CD4-positive, CD25-positive, alpha-beta regulatory T cell (primary cell): ENCODE measurements around the gene MORN5. TPM values are rescaled to one million over a fixed set of nuclear protein-coding genes. Genes with fewer than 3 reads are reported as not detected.
A peak's percentile ranks its signal among the peaks of the same experiment; 100 is the strongest.

Experiments
- ATAC-seq, 2 donors: fragments of 150-1000 bp; cut with Tn5 transposase; one replicate each; pipeline ENCODE4 v1.10.0; 2021; ENCODE audit warnings: low read depth in 2 of 2, moderate number of reproducible peaks in 2 of 2, moderate library complexity in 1 of 2
- DNase-seq, 3 donors: peaks; one replicate each; pipeline versions ENCODE4 v3.0.0 to v3.0.0-alpha.2; 2012 to 2022; ENCODE audit warnings: mixed read lengths in 1 of 3
- H3K27ac ChIP-seq: one replicate; pipeline ENCODE4 v1.7.0; 2013; ENCODE audit warnings: mild to moderate bottlenecking, low read length; ENCODE audit not compliant: insufficient read depth, poor library complexity, severe bottlenecking
- H3K27me3 ChIP-seq: one replicate; pipeline ENCODE4 v1.7.0; 2013; ENCODE audit warnings: low read length; ENCODE audit not compliant: control insufficient read depth, insufficient read depth
- H3K36me3 ChIP-seq: one replicate; pipeline ENCODE4 v1.7.0; 2013; ENCODE audit warnings: mild to moderate bottlenecking, low read length, moderate library complexity; ENCODE audit not compliant: control insufficient read depth, insufficient read depth
- H3K4me1 ChIP-seq: 2 replicates; pipeline ENCODE4 v1.7.0; 2013; ENCODE audit warnings: mild to moderate bottlenecking, low read length; ENCODE audit not compliant: insufficient read depth, control insufficient read depth, poor library complexity, severe bottlenecking
- H3K4me3 ChIP-seq: one replicate; pipeline ENCODE4 v1.7.0; 2013; ENCODE audit warnings: low read depth, mild to moderate bottlenecking, low read length, moderate library complexity
- H3K9me3 ChIP-seq, 2 experiments: 1 replicate in 1 of 2; 2 replicates in 1 of 2; pipeline ENCODE4 v1.7.0; 2013; ENCODE audit warnings: low read length in 2 of 2, mild to moderate bottlenecking in 1 of 2, moderate library complexity in 1 of 2; ENCODE audit not compliant: control insufficient read depth in 2 of 2
- H3K27ac Mint-ChIP-seq, 3 donors: one replicate each; pipeline ENCODE4 v1.8.0; 2020 to 2022; ENCODE audit warnings: mild to moderate bottlenecking in 3 of 3, mixed read lengths in 3 of 3, moderate library complexity in 2 of 3
- H3K27me3 Mint-ChIP-seq: one replicate; pipeline ENCODE4 v1.8.0; 2022; ENCODE audit warnings: mild to moderate bottlenecking, mixed read lengths
- H3K36me3 Mint-ChIP-seq: one replicate; pipeline ENCODE4 v1.8.0; 2020; ENCODE audit warnings: mixed read lengths
- H3K4me1 Mint-ChIP-seq, 4 donors: one replicate each; pipeline ENCODE4 v1.8.0; 2020 to 2022; ENCODE audit warnings: mixed read lengths in 4 of 4, mild to moderate bottlenecking in 1 of 4
- H3K4me3 Mint-ChIP-seq, 4 donors: one replicate each; pipeline ENCODE4 v1.8.0; 2020 to 2022; ENCODE audit warnings: mild to moderate bottlenecking in 4 of 4, mixed read lengths in 4 of 4, moderate library complexity in 3 of 4
- H3K9me3 Mint-ChIP-seq, 7 donors: one replicate each; pipeline ENCODE4 v1.8.0; 2020 to 2022; ENCODE audit warnings: mixed read lengths in 7 of 7, mild to moderate bottlenecking in 3 of 7, moderate library complexity in 2 of 7
- polyA plus RNA-seq, 4 donors: library from polyadenylated mRNA; unstranded; fragments of 300-500 nt; fragmentation: Illumina TruSeq; gene quantifications; one replicate each; pipeline ENCODE4 v1.2.3, GENCODE V29; 2021
- total RNA-seq: library from RNA; stranded (reverse); gene quantifications from one replicate; pipeline ENCODE4 v1.2.3, GENCODE V29; 2022

Gene MORN5
- total and polyA plus RNA-seq, 5 donors from 2014 or later = not detected

- H3K36me3 Mint-ChIP-seq = no peaks in the 10 kb centered on the region
- no peaks in the 10 kb centered on the region for H3K9me3 ChIP-seq
- no peaks in the 10 kb centered on the region for H3K4me1 Mint-ChIP-seq
Observed at GRCh38 chr9:122206118-122207046, 46.7 kb downstream of the MORN5 start.

GRCh38 chr9:122207096-122207495, 47.4 kb downstream of the MORN5 start:
- no peak for DNase-seq
- no peak overlapping the region for H3K27ac Mint-ChIP-seq
- Histone ChIP-seq H3K9me3 (no peaks in the 10 kb centered on the region), H3K4me1 (no peaks in the 10 kb centered on the region), H3K27me3 (peaks cover 8% of the 10 kb centered on the region), H3K27ac (no peak overlapping the region), H3K4me3 (no peak overlapping the region), H3K36me3 (no peaks in the 10 kb centered on the region)
- H3K9me3 Mint-ChIP-seq = peaks cover 0 to 1% (median 0%) of the 10 kb centered on the region in 7 donors
- H3K36me3 Mint-ChIP-seq = no peaks in the 10 kb centered on the region
- ATAC-seq = no peak
- H3K27me3 Mint-ChIP-seq = peaks cover 31% of the 10 kb centered on the region
- no peaks in the 10 kb centered on the region for H3K4me1 Mint-ChIP-seq
- H3K4me3 Mint-ChIP-seq = no peak overlapping the region

More at GRCh38 chr9:122206118-122207046, 46.7 kb downstream of the MORN5 start:
- Histone ChIP-seq H3K27me3 (peaks cover 2% of the 10 kb centered on the region), H3K4me1 (no peaks in the 10 kb centered on the region), H3K4me3 (no peak overlapping the region), H3K27ac (no peak overlapping the region), H3K36me3 (no peaks in the 10 kb centered on the region)
- Mint-ChIP-seq H3K27me3 (peaks cover 24% of the 10 kb centered on the region), H3K9me3 (peaks cover 0 to 1% (median 0%) of the 10 kb centered on the region in 7 donors), H3K4me3 (no peak overlapping the region), H3K27ac (no peak overlapping the region)
- DNase-seq = no peak
- no peak for ATAC-seq

GRCh38 chr9:122209451-122209850, 49.7 kb downstream of the MORN5 start:
- H3K36me3 Mint-ChIP-seq = no peaks in the 10 kb centered on the region
- no peak overlapping the region for H3K27ac ChIP-seq
- peaks cover 49% of the 10 kb centered on the region for H3K27me3 Mint-ChIP-seq
- H3K4me1 ChIP-seq = peaks cover 14% of the 10 kb centered on the region
- no peak overlapping the region for H3K4me3 ChIP-seq
- no peaks in the 10 kb centered on the region for H3K9me3 ChIP-seq
- peaks cover 19% of the 10 kb centered on the region for H3K27me3 ChIP-seq
- H3K4me3 Mint-ChIP-seq = no peak overlapping the region
- H3K4me1 Mint-ChIP-seq = peaks cover 0 to 10% (median 2%) of the 10 kb centered on the region in 4 donors
- H3K27ac Mint-ChIP-seq = no peak overlapping the region
- peaks cover 0 to 6% (median 0%) of the 10 kb centered on the region in 7 donors for H3K9me3 Mint-ChIP-seq
- ATAC-seq (no peak), DNase-seq (no peak)
- H3K36me3 ChIP-seq = no peaks in the 10 kb centered on the region

GRCh38 chr9:122212473-122213004, 52.8 kb downstream of the MORN5 start:
- Histone ChIP-seq H3K9me3 (no peaks in the 10 kb centered on the region), H3K4me3 (no peak overlapping the region), H3K27ac (no peak overlapping the region), H3K36me3 (no peaks in the 10 kb centered on the region), H3K27me3 (peaks cover 34% of the 10 kb centered on the region), H3K4me1 (peaks cover 14% of the 10 kb centered on the region)
- ATAC-seq (no peak), DNase-seq (no peak)
- peaks cover 0 to 11% (median 2%) of the 10 kb centered on the region in 4 donors for H3K4me1 Mint-ChIP-seq
- peak overlapping the region in 2 of 4 donors; percentile 66 to 70 for H3K4me3 Mint-ChIP-seq
- H3K27me3 Mint-ChIP-seq = peaks cover 69% of the 10 kb centered on the region
- no peak overlapping the region for H3K27ac Mint-ChIP-seq
- no peaks in the 10 kb centered on the region for H3K36me3 Mint-ChIP-seq
- peaks cover 0 to 6% (median 0%) of the 10 kb centered on the region in 7 donors for H3K9me3 Mint-ChIP-seq

- H3K4me3 Mint-ChIP-seq = peak overlapping the region in 3 of 4 donors; percentile 8 to 70 (median 66)
- Histone ChIP-seq H3K9me3 (no peaks in the 10 kb centered on the region), H3K4me1 (peaks cover 14% of the 10 kb centered on the region), H3K4me3 (no peak overlapping the region), H3K27me3 (peaks cover 40% of the 10 kb centered on the region), H3K27ac (no peak overlapping the region), H3K36me3 (no peaks in the 10 kb centered on the region)
- peaks cover 0 to 6% (median 0%) of the 10 kb centered on the region in 7 donors for H3K9me3 Mint-ChIP-seq
- DNase-seq (no peak), ATAC-seq (no peak)
- H3K27ac Mint-ChIP-seq = no peak overlapping the region
- peaks cover 2% of the 10 kb centered on the region for H3K36me3 Mint-ChIP-seq
- H3K4me1 Mint-ChIP-seq = peaks cover 0 to 13% (median 2%) of the 10 kb centered on the region in 4 donors
- peaks cover 70% of the 10 kb centered on the region for H3K27me3 Mint-ChIP-seq
Observed at GRCh38 chr9:122213102-122213588, 53.4 kb downstream of the MORN5 start.

GRCh38 chr9:122213589-122214413, 54.1 kb downstream of the MORN5 start:
- Histone ChIP-seq H3K9me3 (no peaks in the 10 kb centered on the region), H3K4me1 (peaks cover 15% of the 10 kb centered on the region), H3K27me3 (peaks cover 43% of the 10 kb centered on the region), H3K4me3 (no peak overlapping the region), H3K36me3 (no peaks in the 10 kb centered on the region), H3K27ac (no peak overlapping the region)
- Mint-ChIP-seq H3K9me3 (peaks cover 0 to 6% (median 0%) of the 10 kb centered on the region in 7 donors), H3K27me3 (peaks cover 76% of the 10 kb centered on the region), H3K4me1 (peaks cover 0 to 20% (median 4%) of the 10 kb centered on the region in 4 donors), H3K4me3 (peak overlapping the region in 2 of 4 donors; percentile 67 to 70), H3K27ac (no peak overlapping the region), H3K36me3 (peaks cover 4% of the 10 kb centered on the region)
- ATAC-seq (peak; percentile 57 to 68), DNase-seq (peak; percentile 20 to 71 (median 26))

- H3K9me3 Mint-ChIP-seq = peaks cover 0 to 6% (median 0%) of the 10 kb centered on the region in 7 donors
Observed at GRCh38 chr9:122214507-122214906, 54.8 kb downstream of the MORN5 start.

More at GRCh38 chr9:122214507-122214906, 54.8 kb downstream of the MORN5 start:
- H3K27ac Mint-ChIP-seq = no peak overlapping the region
- peaks cover 0 to 26% (median 4%) of the 10 kb centered on the region in 4 donors for H3K4me1 Mint-ChIP-seq
- H3K4me1 ChIP-seq = peaks cover 22% of the 10 kb centered on the region
- H3K27me3 Mint-ChIP-seq = peaks cover 82% of the 10 kb centered on the region
- H3K36me3 ChIP-seq = no peaks in the 10 kb centered on the region
- DNase-seq (no peak), ATAC-seq (no peak)
- no peak overlapping the region for H3K27ac ChIP-seq
- peak overlapping the region; percentile 51 to 86 (median 60) for H3K4me3 Mint-ChIP-seq
- H3K9me3 ChIP-seq = no peaks in the 10 kb centered on the region
- H3K36me3 Mint-ChIP-seq = peaks cover 4% of the 10 kb centered on the region
- H3K4me3 ChIP-seq = no peak overlapping the region
- peaks cover 43% of the 10 kb centered on the region for H3K27me3 ChIP-seq
